ENCODE results near the gene FBXL7.
A peak's percentile ranks its signal among the peaks of the same experiment; 100 is the strongest.

Gene FBXL7

DNA sequence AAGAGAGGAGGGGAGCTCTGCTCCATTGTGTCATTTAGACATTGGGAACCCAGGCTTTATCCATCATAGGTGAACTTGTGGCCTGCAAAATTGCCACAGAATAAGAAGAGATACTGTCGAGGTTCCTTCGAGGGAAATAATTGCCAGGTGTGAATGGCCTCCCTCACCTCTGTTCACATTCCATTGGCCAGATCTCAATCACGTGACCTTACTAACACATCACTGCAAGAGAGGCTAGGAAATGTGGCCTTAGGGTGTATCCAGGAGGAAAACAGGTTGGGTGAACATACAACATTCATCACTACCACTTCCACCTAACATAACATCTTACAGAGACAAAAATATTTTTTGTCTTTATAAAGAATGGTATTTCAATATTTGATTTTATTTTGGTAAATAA is 182.1 kb downstream of the FBXL7 start:
- DNase-seq = no peak

- peak in 1 of 2 experiments; percentile 51 for DNase-seq
These were observed 182.6 kb downstream of the FBXL7 start for GRCh38 chr5:15682566-15682965.

- DNase-seq = peak in 1 of 2 experiments; percentile 61
These were observed 183.4 kb downstream of the FBXL7 start for GRCh38 chr5:15683332-15683731.

DNA sequence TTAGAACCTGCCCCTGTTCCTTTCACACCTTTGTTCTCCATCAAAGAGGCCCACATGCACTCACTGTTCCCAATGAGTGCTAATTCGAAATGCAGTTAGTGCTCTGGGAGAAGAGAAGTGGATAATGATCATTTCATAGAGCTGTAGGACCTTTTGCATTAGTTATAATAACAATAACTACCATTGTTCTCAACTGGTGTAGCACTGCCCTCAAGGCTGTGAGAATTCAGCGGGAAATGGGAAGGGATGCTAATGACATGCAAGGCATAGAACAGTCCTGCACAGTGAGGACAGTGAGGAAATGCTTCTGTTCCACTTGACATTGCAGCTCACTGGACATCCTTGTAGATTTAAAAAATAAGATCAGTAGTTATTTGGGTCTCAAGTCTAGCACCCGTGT is 187.4 kb downstream of the FBXL7 start:
- DNase-seq = no peak

GRCh38 chr5:15689836-15690235 is 189.9 kb downstream of the FBXL7 start:
- no peak for DNase-seq

DNA sequence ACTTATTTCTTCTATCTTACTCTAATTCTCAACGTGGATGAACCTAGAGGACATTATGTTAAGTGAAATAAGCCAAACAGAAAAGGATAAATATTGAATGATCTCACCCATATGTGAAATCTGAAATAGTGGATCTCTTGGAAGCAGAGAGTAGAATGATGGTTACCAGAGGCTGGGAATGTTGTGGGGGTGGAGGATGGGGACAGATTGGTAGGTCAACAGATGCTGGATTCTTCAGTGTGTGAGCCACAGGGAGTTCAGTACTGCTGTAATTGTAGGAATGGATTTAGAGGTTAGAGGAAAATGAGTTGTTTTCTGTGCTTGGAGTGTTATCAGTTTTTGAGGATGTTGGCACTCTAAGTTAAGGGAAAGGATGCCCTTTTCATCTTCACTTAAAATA is 190.6 kb downstream of the FBXL7 start:
- peak in 1 of 2 experiments; percentile 58 for DNase-seq

- peak; percentile 54 to 78 for DNase-seq
These were observed 191.5 kb downstream of the FBXL7 start for GRCh38 chr5:15691521-15691920.

DNA sequence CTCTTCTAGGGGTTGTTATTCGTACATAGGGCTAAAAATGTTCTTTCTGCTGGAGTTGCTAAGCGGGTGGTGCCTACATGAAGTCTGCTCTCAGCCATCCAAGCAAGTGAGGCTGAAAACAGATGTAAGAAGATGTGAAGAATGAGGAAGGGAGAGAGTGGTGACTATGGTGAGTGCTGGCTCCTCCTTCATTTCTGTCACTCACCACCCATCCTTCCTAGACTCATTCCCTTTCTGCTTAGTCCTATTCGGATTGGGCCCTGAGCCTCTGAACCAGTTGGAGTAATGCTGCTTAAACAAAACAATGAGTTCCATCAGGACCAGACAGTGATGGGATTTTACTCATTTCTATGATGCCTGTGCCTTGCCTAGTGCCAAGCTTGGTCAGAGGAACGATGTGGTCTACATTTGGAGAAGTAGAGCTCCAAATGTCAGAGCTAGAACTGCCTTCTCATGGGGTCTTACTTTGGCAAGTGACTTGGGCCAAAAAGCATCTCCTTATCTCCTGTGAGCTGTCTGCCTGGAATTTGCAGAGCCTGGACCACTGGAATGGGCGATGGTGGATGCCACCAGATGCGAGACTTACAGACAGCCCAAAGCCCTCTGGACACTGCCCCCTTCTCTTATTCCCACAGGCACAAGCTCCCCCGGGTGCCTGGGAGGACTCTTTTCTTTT is 192.9 kb downstream of the FBXL7 start:
- no peak for DNase-seq

GRCh38 chr5:15693382-15693728 is 193.4 kb downstream of the FBXL7 start:
- no peak for DNase-seq

- peak in 1 of 2 experiments; percentile 40 for DNase-seq
These were observed 194.0 kb downstream of the FBXL7 start for GRCh38 chr5:15693933-15694332.

- no peak for DNase-seq
These were observed 194.8 kb downstream of the FBXL7 start for GRCh38 chr5:15694696-15695214.

DNA sequence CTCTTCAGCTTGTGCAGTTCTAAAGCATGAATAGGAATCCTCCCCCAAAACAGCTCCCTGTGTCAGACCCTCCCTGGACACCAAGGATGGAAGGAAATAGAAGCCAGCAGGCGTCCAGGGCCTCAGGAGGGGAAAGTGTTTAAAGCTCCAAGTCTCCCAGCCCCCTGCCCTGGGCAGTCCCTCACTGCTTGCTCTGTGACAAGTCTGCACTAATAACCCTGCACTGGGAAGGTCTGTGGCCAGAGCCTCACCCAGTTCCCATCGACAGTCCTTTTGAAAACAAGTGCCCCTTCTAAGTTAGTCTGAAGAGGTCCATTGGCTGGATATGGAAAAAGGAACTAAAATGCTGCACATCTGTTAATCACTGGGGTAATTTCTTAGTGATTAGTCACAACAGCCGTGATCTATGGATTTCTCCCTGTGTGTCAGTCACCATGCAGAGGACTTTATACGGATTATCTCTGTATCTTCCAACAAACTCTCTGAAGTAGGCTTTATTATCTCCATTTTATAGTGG is 195.3 kb downstream of the FBXL7 start:
- DNase-seq = peak; percentile 69 to 83

GRCh38 chr5:15700373-15700772 is 200.4 kb downstream of the FBXL7 start:
- DNase-seq = peak in 1 of 2 experiments; percentile 44

DNA sequence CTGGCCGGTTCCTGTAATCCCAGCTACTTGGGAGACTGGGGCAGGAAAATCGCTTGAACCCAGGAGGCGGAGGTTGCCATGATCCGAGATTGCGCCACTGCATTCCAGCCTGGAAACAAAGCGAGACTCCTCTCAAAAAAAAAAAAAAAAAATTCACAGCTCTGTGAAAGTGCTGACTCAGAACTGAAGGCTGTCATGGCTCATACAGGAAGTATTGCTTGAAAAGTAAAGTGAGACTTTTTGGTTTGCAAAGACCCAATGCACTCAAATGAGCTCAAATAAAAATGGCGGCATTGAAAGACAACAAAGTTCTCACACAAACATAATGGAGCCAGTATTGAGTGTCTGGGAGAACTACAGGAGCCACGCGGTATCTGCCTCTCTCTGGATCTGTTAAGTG is 202.1 kb downstream of the FBXL7 start:
- no peak for DNase-seq

GRCh38 chr5:15703901-15704300 is 203.9 kb downstream of the FBXL7 start:
- no peak for DNase-seq

- DNase-seq = no peak
These were observed 204.5 kb downstream of the FBXL7 start for GRCh38 chr5:15704397-15704947.

DNA sequence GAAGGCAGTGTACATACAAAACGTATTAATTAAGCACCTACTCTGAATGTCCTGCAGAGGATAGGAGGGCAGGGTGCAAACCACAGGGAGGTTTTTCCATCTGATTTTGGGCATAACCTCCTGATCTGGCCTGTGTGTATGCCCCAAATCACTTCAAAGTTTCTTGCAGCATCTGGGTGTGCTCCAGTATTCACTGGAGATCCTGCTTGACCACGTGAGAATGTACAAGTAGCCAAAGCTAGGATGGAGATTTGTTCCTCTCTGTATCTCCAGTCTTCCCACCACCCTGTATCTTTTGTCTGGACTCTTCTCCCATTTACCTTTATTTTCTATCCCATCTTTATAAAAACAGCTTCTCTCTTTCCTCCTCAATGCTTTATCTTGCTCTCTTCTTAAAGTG is 207.7 kb downstream of the FBXL7 start:
- DNase-seq = no peak

GRCh38 chr5:15711892-15712291 is 211.9 kb downstream of the FBXL7 start:
- no peak for DNase-seq

- DNase-seq = no peak
These were observed 215.6 kb downstream of the FBXL7 start for GRCh38 chr5:15715535-15715934.

- DNase-seq = peak; percentile 23 to 57
These were observed 216.0 kb downstream of the FBXL7 start for GRCh38 chr5:15715967-15716366.

DNA sequence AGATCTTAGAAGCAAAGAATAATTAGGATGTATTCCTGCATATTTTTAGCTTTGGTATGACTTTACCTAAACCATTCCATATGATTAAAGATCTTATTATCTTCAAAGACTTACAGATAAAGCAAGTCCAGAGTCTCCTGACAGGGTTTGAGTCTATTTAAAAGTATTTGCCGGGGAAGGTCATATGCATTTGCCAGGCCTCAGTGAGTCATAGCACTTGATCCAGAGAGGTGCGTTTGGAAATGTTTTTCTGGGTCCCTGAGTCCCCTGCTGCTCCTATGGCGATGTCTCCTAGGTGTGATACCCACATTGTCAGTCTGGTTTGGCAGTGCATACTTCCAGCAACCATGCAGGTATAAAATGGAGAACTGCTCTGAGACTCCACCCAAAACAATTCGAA is 217.0 kb downstream of the FBXL7 start:
- DNase-seq = no peak

- DNase-seq = no peak
These were observed 218.6 kb downstream of the FBXL7 start for GRCh38 chr5:15718421-15719179.

GRCh38 chr5:15719784-15720183 is 219.8 kb downstream of the FBXL7 start:
- DNase-seq = peak in 1 of 2 experiments; percentile 23

DNA sequence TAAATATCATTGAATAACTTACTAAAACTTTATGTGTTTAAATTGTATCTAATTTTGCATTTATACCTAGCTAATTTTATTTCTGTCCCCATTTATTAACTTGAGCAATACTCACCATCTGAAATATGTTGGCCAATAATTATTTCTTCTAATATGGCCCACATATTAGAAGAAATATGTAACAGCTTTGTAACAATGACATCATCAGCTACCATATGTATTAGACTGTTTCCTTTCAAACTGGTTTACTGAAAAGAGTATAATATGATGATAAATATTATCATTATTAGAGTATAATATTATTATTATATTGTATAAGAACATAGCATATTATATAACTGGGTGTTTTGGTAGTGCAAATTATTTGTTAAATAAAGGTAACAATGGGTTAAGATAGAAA is 220.5 kb downstream of the FBXL7 start:
- DNase-seq = no peak
